GM19328 (cell line): ENCODE results near the gene DTD1.

Source experiments
- ATAC-seq: cut with Tn5 transposase; IDR thresholded peaks from one replicate; pipeline ENCODE4 v1.9.1; 2021; ENCODE audit warnings: mild to moderate bottlenecking, moderate library complexity; ENCODE audit not compliant: unreplicated experiment

The DTD1 gene

DNA sequence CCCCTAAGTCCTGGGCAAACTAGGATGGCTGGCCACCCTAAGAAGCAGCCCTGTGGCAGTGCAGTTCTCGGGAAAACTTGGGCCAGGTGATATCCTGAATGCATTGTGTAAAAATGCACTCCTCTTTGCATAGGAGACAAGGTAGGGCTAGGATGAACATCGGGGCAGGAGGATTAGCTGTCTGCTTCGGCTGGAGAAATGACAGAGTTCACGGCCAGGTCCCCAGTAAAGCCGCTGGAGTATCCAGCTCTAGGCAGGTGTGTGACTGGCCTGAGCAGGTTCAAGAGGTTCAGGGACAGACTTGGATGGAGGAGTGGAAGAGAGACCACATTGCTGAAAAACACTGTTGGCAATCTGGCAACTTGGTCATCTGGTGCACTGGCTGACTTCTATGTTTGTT, 26.4 kb downstream of the DTD1 start:
- no peak for ATAC-seq

DNA sequence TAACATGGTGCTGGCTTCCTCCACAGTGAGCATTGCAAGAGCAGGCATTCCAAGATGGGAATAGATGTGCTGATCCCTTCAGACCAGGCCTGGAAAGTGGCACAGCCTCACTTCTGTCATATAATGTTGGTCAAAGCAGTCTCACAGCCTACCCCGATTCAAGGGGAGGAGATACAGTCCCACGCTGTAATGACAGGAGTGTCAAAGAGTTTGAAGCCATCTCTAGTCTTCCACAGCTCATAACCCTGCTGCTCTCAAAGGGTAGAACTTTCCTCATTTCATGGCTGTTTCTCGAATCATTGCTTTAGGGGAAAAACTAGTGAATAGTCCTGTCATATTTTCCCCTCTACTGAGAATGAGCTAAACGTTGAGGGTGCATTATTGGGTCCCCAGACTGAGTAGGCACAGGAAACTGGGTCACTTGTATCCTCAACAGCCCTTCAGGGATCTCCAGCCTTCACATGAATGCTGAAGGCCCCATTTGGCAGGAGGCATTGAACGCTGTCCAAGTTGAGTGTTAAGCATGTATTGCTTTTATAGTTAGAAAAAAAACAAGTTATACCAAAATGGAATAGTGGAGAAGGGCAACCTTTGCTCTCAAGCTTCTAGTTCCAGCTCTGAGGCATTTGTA, 27.3 kb downstream of the DTD1 start:
- ATAC-seq, result no peak

DNA sequence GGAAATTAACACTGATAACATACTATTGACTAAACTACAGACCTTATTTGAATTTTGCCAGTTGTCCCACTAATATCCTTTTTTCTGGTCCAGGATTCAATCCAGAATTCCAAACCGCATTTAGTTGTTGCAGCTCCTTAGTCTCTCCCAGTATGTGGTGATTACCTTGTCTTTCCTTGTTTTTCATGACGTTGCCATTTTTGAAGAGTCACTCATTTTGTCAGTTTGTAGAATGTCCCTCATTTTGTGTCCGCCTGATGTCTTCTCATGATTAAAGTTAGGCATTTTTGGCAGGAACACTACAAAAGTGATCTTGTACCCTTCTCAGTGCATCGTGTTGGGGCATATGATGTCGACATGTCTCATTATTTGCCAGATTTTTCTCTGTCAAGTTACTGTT, 33.1 kb downstream of the DTD1 start:
- ATAC-seq, result no peak

DNA sequence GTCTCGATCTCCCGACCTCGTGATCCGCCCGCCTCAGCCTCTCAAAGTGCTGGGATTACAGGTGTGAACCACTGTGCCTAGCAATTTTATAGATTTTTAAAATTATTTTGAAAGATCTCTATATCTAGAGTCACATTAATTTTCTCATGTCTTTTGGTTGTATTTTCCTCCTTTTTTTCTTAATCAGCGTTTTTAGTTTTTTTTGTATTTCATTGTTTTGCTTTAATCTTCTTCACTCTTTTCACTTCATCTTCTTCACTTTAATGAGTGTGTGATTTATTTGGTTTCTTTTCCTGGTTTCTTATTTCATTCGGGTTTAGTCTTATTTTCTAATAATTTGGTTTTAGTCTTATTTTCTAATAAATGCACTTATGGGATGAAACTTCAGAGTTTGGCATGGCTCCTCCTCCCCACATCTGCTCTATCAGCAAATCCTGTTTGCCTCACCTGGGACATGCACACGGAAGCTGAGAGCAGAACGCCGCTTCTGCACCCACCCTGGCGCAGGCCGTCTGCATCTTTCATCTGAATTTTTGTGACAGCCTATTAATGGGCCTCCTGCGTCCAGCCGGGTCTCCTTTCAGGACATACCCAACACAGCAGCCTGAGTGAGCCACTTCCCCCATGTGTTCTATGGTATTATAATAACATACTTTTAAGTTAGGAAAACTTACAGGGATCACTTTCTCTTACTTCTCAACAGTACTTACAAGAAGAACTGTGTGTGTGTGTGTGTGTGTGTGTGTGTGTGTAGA, 35.5 kb downstream of the DTD1 start:
- ATAC-seq, result no peak

DNA sequence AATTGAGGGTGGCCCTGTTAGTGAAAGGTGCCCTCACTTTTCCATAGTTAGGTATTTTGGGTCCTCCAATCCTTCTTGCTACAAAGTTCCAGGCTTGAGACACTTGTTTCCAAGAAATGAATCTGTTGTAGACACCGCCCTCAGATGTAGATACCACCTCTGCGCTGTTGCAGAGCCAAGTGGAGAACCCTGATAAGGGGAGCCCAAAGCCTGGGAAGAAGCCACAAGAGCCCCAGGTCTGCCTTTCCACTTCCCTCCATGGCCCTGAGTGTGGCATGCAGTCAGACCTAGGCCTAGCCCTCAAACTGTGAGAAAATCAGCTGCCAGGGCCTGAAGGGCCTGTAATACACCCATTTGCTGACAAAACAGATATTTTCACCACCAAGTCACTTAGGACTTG, 37.1 kb downstream of the DTD1 start:
- no peak for ATAC-seq

DNA sequence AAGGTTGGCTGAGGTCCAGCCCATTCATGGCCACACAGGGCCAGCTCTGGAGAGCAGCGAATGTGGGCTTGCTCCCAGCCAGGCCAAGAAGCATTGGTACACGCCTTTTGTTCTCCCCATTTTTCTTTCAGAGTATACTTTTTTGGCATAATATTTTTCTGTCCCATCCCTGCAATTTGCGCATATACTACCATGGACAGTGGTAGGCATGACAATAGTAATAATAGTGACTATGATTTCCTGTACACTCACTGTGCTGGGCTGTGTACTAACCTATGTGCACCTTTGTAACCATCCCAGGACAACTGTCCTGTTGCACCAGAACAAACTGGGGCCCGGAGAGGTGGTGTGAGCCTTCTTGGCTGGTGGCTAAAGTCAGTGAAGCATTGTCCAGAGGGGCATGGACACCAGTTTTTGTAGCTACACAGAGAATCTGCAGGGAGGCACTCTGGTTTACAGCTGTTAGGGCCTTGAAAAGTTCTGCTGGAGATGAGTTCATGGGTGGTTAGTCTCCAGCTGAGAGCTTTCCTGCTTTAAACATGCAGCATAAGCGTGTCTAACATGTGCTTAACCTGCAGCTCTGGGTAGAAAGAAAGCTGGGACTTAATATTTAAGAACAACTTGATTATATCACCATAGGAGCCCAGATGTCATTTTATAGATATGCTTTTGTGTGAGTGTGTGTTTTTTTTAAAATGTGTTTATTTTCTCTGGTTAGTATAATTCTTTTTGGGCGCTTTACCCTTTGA, 38.2 kb downstream of the DTD1 start:
- no peak for ATAC-seq

DNA sequence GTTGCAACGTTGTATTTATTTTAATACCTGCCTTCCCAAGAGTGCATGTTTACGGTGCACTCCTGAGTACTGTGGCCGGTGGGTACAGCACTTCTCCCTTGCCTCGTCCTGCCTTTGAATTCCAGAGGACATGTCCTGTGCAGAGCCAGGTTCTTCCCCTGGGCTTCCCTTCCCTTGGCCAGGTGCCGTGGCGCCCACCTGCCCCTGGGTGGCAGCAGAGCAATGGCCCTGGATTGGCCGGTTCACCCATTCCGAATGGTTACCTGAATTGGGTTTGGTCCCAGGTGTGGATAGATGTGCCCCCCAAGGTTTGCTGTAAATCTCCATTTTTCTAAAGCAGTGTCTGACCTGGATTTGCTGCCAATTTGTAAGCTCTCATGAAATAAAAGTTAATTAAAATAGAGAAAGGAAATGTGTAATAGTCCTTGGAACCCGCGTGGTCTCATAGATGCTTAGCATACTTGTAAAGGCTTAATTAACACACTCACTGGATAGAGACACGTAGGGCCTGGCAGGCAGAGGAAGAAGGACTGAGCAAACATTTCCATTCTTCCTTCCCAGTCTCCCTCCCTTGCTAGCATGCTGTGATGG, 40.6 kb downstream of the DTD1 start:
- ATAC-seq, result no peak

DNA sequence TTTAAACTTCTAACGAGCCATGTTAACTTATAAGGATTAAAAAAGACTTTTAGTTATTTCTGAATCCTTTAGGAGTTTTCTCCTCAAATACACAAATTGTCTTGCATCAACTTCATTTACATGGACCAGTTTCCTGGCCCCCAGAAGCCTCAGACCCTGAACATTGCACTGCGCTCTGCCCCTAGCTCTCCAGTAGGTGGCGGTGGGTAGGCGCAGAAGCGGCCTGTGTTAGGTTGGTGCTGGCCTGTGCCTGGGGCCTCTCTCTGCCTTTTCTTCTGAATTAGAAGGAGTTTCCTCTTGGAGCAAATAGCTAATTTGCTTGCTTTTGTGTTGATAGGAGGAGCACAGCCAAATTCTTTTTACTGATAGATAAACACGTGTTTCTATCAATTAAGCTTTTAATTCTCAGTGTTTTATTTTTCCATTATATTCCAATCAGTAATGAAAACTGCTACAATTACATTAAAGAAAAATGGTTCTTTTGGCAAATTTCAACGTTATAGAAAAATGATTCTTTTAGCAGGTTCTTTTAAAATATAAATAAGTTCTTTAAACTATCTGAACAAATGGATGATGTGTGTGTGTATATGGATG, 44.4 kb downstream of the DTD1 start:
- ATAC-seq, result peak; percentile 80

DNA sequence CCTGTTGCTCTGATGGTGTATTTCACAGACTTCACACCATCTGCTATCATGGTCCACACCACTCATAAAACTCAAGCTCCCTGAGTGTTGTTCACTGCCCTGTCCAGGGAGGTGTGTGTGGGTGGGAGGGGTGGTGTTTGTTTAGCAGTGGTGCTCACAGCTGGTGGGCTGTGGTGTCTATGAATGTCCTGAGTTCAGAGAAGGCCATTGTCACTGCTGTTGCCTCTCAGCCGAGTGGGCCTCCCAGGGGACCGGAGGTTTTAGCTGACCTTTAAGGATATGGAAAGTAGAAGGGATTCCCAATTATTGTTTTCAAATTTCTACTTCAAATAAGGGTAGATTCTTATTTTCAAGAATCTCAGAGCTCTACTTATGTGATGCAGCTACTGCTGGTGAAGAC, 45.6 kb downstream of the DTD1 start:
- ATAC-seq, result no peak

DNA sequence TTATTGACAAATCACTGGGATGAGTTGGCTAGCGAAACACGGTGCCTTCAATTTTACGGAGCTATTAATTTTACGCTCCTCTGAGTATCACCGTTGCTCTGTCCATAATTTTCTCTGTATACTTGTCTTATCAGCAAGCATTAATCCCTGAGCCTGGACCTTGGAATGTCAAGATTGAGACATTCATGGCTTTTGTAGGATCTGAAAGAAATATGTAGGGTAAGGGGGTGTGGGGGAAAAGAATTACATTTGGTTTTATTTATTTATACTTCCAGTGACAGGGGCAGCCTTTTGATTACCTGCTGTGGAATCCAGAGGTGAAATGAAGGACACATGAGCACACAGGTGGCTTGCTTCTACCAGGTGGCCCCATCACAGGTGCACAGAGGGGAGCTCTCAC, 46.6 kb downstream of the DTD1 start:
- ATAC-seq, result no peak

DNA sequence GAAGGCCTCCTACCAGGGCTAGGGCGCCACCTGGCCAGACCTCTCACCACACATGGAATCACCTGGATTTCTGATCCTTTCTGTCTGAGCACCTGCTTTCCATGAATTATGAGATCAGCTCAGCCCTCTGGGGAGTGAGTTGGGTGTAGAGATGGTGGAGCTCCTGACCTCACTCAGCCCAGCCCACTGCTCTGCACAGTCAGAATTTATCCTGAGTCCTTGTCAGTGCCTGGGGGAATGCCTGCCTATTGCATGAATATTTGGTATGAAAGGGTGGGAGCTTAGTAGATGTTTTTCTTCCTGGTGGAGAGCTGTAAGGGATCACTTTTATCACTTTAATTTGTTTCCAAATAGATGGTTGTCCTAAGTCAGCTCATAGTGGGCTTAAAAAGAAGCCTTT, 47.5 kb downstream of the DTD1 start:
- ATAC-seq, result no peak

DNA sequence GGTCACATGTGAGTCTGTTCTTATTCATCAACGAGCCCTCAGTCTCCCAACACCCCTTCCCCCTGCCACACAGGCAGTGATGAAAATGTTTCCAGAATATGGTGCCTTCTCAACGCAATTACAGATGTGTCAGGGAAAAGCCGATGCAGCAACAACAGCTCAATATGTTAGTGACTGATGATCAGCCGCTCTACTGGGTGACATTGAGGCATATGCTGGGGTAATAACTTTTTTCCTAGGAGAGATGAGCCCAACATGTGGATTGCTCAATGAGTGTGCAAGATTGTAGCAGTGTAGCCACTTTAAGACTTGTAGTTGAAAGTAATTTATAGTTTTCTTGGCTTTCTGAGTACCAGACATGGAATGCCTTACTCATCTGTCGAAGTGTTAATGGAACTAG, 49.4 kb downstream of the DTD1 start:
- ATAC-seq, result no peak

DNA sequence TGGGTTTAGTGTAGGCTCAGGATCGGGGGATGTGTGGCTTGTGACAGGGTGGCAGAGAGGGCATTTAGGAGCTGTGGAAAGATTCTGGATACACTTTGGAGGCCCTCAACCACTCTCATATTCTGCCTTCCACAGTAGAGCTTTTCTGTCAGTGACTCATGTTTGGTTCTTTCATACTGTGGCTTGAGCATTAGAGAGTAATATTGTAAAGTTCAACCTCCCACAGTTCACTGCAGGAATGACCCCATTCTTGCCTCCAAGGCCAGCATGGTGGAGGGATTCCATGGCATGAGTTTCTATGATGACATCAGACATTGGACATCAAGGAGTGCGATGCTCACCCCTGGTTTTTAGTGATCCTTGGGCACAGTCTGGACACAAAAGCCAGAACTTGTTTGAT, 50.9 kb downstream of the DTD1 start:
- no peak for ATAC-seq

DNA sequence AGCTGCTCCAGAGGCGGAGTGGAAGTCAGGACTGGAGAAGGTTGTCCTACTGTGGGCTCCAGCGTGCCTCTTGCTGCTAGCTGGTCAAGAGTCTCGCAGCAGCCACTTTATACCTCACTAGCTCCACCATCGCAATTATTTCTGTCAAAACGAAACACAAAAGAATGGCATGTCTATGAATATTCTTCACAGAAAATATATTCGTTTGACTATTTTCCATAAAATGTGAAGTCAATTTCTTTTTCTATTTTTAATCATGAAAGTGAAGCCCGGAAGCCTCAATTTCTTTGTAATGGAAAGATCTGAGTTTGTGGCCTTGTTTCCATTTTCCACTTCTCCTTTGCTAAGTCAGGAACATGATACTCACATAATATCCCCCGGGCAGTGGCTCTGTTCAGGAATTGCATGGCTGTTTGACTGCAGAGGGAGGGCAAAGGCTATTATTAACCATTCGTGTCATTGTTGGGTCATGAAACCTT, 51.7 kb downstream of the DTD1 start:
- no peak for ATAC-seq

DNA sequence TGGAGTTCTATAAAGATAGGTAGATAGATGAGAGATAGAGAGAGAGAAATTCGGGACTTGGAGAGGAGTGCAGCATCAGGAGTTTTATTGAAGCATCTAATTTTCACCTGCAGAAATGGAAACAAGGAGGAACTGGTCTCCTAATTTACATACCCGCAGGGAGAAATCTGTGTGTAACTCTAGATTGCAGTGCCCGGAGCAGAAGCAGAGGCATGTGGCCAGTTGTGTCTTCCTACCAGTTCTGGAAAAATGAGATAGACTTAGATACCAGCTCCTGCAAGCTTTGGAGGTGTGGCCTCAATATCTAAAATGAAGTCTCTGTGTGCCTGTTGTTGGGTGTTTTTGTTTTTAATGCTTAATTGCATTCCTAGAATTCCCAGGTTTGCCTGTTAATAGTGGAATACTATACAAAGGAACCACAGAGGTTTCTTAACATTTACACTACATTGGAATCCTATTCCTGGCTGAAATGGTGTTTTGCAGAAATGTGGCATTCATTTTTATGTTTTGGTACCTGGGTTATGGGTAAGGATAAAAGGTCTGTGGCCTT, 57.4 kb downstream of the DTD1 start:
- no peak for ATAC-seq

DNA sequence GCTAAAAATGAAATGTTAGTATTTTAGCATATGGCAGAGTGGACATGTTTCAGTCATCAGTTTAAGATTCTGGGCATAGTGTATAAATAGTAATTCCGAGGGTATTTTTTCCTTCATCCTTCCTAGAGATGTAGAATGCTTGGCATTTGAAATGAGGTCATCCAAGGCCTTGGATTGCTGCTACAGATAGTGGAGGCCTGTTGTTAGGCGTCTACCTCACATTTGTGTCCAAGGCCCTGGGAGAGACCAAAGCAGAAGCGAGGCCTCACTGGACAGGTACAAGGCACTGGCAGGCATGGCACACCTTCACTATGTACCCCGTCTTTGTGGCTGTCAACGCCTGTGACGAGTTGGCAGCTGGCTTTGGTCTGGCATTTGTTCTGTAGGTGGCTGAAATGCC, 58.0 kb downstream of the DTD1 start:
- ATAC-seq, result no peak

DNA sequence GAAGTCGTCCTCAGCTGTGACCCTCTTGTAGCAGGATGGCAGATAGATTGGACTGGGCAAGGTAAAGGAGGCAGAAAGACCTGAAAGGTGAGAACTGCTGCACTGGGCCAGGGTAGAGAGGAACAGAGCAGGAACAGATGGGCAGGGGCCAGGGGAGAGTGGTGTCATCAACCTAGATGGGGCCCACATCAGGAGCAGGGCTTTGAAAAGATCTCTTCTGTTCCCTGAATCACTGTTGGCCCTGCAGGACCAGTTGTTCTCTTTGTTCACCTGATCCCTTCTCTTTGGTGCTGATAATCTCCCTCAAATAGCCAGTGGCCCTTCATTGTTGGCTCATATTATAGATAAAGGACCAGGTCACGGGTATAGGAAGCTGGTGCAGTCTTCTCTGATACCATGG, 59.9 kb downstream of the DTD1 start:
- ATAC-seq, result no peak

DNA sequence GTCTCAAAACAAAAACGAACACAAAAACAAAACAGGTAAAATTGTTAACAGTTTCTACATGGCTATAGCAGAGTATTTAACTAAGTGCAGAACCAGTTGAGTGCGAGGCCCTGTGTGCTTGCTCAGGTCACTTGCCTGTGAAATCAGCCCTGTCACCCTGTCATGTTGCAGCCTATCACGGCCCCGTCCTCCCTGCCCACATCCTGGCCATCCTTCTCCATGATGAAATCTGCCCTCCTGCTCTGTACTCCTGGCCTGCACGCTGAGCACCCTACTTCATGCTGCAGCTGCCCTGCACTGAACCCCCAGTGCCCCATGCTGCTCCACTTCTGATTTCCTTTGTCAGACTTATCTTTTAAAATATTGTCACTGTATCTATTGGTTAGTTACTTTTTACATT, 62.4 kb downstream of the DTD1 start:
- no peak for ATAC-seq

DNA sequence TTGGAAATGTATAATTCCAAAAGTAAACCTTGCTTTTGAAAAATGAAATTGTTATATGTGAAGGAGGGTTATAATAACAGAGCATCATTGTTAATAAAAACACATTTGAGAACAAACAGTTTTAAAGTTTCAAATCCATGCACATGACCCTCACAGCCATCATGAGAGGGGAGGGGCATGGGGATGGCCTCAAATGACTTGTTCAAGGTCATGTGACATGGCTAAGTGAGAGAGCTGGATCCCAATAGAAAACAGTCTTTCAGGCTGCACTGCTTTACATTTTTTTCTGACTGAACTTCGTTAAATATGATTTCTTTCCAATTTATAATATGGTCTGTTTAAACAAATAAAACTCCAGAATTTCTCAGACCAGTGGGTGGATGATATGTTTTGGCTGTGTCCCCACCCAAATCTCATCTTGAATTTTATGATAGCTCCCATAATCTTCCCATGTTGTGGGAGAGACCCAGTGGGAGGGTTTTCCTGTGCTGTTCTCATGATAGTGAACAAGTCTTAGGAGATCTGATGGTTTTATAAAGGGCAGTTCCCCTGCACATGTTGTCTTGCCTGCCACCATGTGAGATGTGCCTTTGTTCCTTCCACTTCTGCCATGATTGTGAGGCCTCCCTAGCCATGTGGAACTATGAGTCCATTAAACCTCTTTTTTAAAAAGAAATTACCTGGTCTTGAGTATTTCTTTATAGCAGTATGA, 66.0 kb downstream of the DTD1 start:
- no peak for ATAC-seq

DNA sequence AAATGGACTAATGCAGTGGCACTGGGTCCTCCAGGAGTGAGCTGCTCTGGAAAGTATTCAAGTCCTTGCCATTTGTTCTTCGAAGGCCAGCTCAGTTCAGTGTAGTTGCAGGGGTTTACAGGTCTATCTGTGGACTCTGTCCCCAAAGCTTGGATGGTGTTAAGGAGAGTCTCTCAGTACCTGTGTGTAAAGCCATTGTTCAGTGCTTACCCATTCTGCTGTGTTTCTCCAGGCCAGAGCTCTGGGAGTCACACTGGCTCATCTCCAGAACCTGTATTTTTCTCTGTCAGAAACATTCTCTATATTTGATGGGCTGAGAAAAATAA, 66.6 kb downstream of the DTD1 start:
- no peak for ATAC-seq

DNA sequence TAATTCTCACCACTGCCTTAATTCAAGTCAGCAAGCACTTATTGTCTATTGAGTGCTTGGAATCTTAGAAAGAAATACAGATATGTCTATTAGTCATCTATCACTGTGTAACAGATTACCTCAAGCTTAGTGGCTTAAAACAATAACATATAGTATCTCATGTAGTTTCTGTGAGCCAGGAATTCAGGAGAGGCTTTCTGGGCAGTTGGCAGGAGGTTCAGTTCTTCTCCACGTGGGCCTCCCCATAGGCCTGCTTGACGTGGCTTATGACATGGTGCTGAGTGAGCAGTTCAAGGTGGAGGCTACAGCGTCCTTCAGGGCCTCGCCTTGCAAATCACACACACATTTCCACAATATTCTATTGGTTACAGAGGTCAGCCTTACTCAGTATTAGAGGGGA, 69.7 kb downstream of the DTD1 start:
- ATAC-seq, result no peak
